Gastroesophageal sphincter (tissue), 3 donors: ENCODE results near the gene TRAK2.

Experiments used
- CTCF ChIP-seq, 4 experiments: fragments of 200-600 bp in 2 of 4; fragments of 450-650 bp in 2 of 4; sonication (generic) in 1 of 4; IDR thresholded peaks; one replicate each; pipeline ENCODE4 v1.5.1; 2017 to 2019; ENCODE audit warnings: antibody characterized with exemption in 4 of 4, mild to moderate bottlenecking in 2 of 4, moderate library complexity in 2 of 4
- EP300 ChIP-seq: sonication (generic); formaldehyde crosslinking; IDR thresholded peaks from one replicate; pipeline ENCODE4 v1.6.1; 2017; ENCODE audit warnings: antibody characterized with exemption, mild to moderate bottlenecking
- POLR2A ChIP-seq, 2 donors: fragments of 450-650 bp; IDR thresholded peaks; one replicate each; pipeline ENCODE4 v1.6.1; 2017; ENCODE audit warnings: antibody characterized with exemption in 2 of 2, mild to moderate bottlenecking in 2 of 2, moderate library complexity in 1 of 2
- POLR2AphosphoS5 ChIP-seq: sonication (generic); formaldehyde crosslinking; IDR thresholded peaks from one replicate; pipeline ENCODE4 v1.6.1; 2017; ENCODE audit warnings: antibody characterized with exemption

DNA sequence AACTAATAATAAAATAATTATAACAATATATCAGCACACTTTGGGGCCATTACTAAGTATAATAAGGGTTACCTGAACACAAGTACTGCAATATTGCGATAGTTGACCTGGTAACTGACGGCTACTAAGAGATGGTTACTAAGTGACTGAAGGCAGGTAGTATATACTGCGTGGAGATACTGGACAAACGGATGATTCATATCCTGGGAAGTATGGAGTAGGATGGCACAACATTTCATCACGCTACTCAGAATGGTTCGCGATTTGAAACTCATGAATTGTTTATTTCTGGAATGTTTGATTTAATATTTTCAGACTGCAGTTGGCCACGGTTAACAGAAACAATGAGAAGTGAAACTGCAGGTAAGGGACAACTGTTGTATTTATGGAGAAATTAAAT lies 54.7 kb downstream of the TRAK2 start:
- no peak for TF ChIP-seq CTCF (IDR thresholded peaks at IDR 0.05)
- no peak for TF ChIP-seq POLR2AphosphoS5
- TF ChIP-seq EP300: no peak
- TF ChIP-seq POLR2A (IDR thresholded peaks at IDR 0.05): no peak
